Inferior parietal cortex (tissue), 1 donor: ENCODE data around the gene RNF13.

ENCODE experiments used
- DNase-seq: peaks from one replicate; pipeline ENCODE4 v3.0.0-alpha.2; 2016; ENCODE audit errors: extremely low spot score

The RNF13 gene

GRCh38 chr3:149992416-149993058 is 179.5 kb downstream of the RNF13 start:
- no peak for DNase-seq

GRCh38 chr3:149998946-149999345 is 185.9 kb downstream of the RNF13 start:
- no peak for DNase-seq

GRCh38 chr3:149999421-149999820 is 186.4 kb downstream of the RNF13 start:
- no peak for DNase-seq

- no peak for DNase-seq
Observed at GRCh38 chr3:150000641-150001040, 187.6 kb downstream of the RNF13 start.

GRCh38 chr3:150005243-150006112 is 192.5 kb downstream of the RNF13 start:
- DNase-seq, result peak; percentile 17

GRCh38 chr3:150006794-150007193 is 193.8 kb downstream of the RNF13 start:
- DNase-seq, result no peak
